Measurements from ENCODE around the gene ATXN7L1.

- TF ChIP-seq POLR2A (IDR thresholded peaks at IDR 0.05; ENCODE audit: low read depth): no peak
- no peak for TF ChIP-seq CTCF (IDR thresholded peaks at IDR 0.05)
These were observed 256.8 kb downstream of the ATXN7L1 start for GRCh38 chr7:105619590-105619989.

Measured in esophagus muscularis mucosa (tissue), 3 donors.